ENCODE data around the gene MGLL. TPM values are rescaled to one million over a fixed set of nuclear protein-coding genes. Genes with fewer than 3 reads are reported as not detected.

MGLL gene
- total and polyA plus RNA-seq, 9 of the 15 experiments (the other 6 are each of a cell fraction or from before 2014, with no cell fraction given), result 0.12 to 0.32 (median 0.18) TPM; not detected in 6

- ATAC-seq, result no peak
These were observed 141.5 kb downstream of the MGLL start for GRCh38 chr3:127680798-127681221.

More at GRCh38 chr3:127680798-127681221, 141.5 kb downstream of the MGLL start:
- Histone ChIP-seq H3K27ac (ENCODE audit: extremely low read depth, low read depth, low read length) (no peak overlapping the region), H4K20me1 (replicated peaks; ENCODE audit: control insufficient read depth, insufficient read depth, low read length) (no peaks in the 10 kb centered on the region), H3K4me3 (no peak overlapping the region), H3K79me2 (ENCODE audit: control insufficient read depth, insufficient read depth, low read length) (no peaks in the 10 kb centered on the region), H3K36me3 (ENCODE audit: control insufficient read depth, insufficient read depth, low read length) (no peaks in the 10 kb centered on the region), H3K27me3 (ENCODE audit: control insufficient read depth in 2 of 2, insufficient read depth in 2 of 2, low read length in 2 of 2) (no peaks in the 10 kb centered on the region), H3K4me1 (replicated peaks in 1 of 2; ENCODE audit: control insufficient read depth in 2 of 2, insufficient read depth in 2 of 2, low read length in 2 of 2) (peaks cover 0 to 23% of the 10 kb centered on the region in 2 experiments; a peak in 2 of 5 replicates), H3K9ac (ENCODE audit: insufficient read depth in 1 of 2, low read depth in 2 of 2, low read length in 2 of 2) (no peak overlapping the region), H2AFZ (ENCODE audit: low read depth, low read length) (no peak overlapping the region), H3K4me2 (ENCODE audit: insufficient read depth, low read length) (no peak overlapping the region), H3K9me3 (replicated peaks; ENCODE audit: control insufficient read depth, insufficient read depth, low read depth, low read length) (no peaks in the 10 kb centered on the region), H3K9me1 (ENCODE audit: control insufficient read depth, insufficient read depth, low read length) (no peaks in the 10 kb centered on the region)
- ChIA-PET CTCF (ENCODE audit: low intra/inter-chr PET ratio) (no interaction called here), POLR2A (no interaction called here)
- FAIRE-seq (no peak), DNase-seq (ENCODE audit: extremely low read depth in 1 of 4, low spot score in 3 of 4) (no peak)
- TF ChIP-seq ZKSCAN8 (CRISPR knock-in tag; IDR thresholded peaks at IDR 0.05) (no peak), ZNF217 (CRISPR knock-in tag; IDR thresholded peaks at IDR 0.05) (no peak), FOXO4 (CRISPR knock-in tag; IDR thresholded peaks at IDR 0.05) (no peak), FOXA1 (IDR thresholded peaks at IDR 0.05; ENCODE audit: borderline replicate concordance) (no peak), ZNF778 (CRISPR knock-in tag; IDR thresholded peaks at IDR 0.05) (no peak), ATF6 (CRISPR knock-in tag; IDR thresholded peaks at IDR 0.05) (no peak), FIP1L1 (IDR thresholded peaks at IDR 0.05; ENCODE audit: low read depth, low read length, poor library complexity, severe bottlenecking) (no peak), CAMTA2 (CRISPR knock-in tag; conservative IDR thresholded peaks at IDR 0.05) (no peak), KDM2B (CRISPR knock-in tag; IDR thresholded peaks at IDR 0.05) (no peak), NCOA1 (IDR thresholded peaks at IDR 0.05; ENCODE audit: low read depth) (no peak), CBFA2T3 (IDR thresholded peaks at IDR 0.05) (no peak), PREB (CRISPR knock-in tag; IDR thresholded peaks at IDR 0.05) (no peak), ZNF146 (CRISPR knock-in tag; IDR thresholded peaks at IDR 0.05; ENCODE audit: unreplicated experiment) (no peak), HMGXB4 (CRISPR knock-in tag; IDR thresholded peaks at IDR 0.05) (no peak)
- no TSS peak for BruUV-seq (replicated peaks)
- WGBS (ENCODE audit: insufficient coverage, low coverage, missing lambda C conversion rate), result 50% methylated on average over 1 of the region's 1 CpG
- in situ Hi-C loops (cut with MboI), result no loop called here
- intact Hi-C loops (cut with micrococcal nuclease), result loop anchor here (10.0 kb wide), 1 partner anchor 284 kb away; no protein-coding TSS in a partner anchor
